ENCODE data around the gene RETREG2.

RETREG2 gene

DNA sequence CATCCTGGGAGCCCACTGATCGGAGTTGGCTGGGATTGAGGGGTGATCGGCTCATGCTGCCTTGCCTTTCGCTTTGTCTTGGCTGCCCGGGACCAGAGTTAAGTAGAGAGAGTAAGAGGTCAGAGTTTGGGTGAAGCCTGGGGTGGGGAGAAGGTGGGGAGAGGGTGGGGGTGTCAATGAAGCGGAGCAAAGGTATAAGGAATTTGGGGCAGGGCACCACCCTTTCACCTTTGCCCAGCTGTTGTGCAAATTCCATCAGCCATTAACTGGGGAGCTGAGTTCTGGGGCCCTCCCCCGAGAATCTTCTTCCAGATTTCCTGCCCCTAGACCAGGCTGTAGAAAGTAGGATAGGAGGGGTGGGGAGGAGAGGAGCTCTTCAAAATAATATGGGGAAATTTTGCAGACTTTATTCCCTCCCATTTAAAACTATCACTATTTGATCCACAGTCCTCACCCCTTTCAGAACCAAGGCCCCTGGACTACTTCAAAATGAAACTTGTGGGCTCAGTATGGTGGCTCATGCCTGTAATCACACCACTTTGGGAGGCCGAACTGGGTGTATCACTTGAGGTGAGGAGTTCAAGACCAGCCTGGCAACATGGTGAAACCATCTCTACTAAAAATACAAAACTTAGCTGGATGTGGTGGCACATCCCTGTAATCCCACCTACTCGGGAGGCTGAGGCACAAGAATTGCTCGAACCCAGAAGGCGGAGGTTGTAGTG lies 8.0 kb upstream of the RETREG2 start, which contains the start of gene SLC23A3:
SLC23A3 (minus strand) TSS at position 100 of the 725 bp plus-strand sequence; CDS start at position 55, 45 bp downstream.
- DNase-seq, result peak; percentile 47

DNA sequence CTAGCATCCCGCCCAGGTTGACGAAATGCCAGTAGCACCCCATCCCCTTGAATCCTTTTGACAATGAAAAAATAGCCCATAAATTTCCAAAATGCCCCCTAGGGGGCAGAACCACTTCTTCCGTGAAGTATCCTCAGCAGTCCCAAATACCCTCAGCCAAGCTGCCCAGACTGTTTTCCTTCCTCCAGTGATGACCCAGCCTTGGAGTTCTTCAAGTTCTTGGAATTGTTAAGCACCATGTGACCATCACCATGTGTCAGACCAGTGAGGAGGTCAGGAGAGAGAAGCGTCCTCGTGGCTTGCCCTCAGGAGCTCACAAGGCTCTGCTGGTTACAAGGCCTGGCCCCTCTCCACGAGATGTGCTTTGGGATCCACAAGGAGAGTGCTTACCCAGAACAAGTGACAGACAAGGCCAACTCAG lies 6.8 kb upstream of the RETREG2 start:
- peak; percentile 51 for DNase-seq

DNA sequence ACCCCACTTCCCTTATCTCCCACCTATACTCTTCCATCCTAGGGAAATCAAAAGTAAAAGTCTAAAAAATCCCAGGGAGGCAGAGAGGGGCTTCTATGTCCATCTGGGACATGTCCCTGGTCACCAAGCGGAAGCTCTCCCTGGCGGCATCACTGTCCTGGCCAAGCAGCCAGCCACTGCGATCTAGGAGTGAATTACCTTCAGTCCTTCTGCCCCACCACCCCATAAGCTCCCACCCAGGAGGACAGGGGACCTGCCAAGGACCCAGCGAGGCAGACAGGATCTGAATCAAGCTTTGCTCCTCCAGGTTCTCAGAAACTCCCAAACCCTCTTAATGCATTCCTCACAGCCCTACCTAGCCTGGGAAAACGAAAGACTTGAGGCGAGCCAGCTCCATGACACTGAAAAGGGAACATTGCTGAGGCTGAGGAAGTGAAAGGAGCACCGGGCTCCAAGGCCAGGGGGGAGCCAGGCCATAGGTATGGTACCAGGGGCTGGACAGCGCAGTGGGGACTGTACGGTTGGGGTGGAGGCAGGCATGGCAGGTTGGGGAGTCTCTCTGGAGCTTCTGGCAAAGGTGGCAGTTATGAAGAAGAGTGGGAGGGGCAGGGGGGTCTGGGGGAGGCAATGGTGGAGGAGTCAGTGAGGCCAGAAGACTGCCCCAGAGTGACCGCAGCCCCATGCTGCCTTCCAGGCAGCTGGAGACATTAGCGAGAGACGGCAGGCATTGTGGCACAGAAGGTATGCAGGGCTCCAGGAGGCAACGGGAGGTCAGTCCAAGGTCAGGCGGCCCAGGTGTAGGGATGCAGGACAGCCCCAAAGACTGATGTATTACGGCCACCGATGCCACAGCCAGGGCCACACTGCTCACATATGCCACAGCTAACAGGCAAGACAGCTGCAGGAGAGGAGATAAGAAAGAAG lies 5.6 kb upstream of the RETREG2 start:
- no peak for DNase-seq

DNA sequence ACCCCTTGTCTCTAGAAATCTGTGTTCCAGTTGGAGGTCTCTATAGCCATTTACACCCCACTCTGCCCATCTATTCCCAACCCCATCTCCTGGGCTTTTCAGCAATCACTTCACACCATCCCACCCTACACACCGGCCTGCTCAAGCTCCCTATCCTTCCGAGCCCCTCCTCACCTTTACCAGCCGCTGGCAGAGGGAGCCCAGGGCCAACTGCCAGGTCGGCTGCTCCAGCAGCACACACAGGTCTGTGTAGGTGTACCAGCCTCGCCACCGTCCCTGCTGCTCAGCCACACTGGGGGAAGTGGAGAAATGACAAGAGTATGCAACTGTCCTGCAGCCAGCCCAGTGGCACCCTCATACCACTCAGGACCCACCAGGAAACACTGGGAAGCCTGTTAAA lies 4.9 kb upstream of the RETREG2 start:
- no peak for DNase-seq

DNA sequence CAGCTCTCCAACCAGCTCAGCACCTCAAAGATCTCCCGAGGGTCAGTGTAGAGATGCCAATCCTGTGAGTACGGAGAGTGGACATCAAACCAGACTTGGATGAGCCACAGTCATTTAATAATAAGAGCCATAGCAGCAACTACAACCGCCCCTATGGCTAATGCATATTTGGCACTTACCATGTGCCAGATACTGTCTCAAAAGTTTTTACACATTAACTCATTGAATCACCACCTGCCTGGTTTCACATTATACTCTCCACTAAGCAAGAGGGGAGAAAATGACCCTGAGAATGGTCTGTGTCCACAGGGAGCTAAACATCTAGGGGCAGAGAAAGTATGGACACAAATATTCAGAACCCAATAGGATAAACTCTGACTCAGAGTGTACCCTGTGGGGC lies 3.9 kb upstream of the RETREG2 start:
- no peak for DNase-seq

DNA sequence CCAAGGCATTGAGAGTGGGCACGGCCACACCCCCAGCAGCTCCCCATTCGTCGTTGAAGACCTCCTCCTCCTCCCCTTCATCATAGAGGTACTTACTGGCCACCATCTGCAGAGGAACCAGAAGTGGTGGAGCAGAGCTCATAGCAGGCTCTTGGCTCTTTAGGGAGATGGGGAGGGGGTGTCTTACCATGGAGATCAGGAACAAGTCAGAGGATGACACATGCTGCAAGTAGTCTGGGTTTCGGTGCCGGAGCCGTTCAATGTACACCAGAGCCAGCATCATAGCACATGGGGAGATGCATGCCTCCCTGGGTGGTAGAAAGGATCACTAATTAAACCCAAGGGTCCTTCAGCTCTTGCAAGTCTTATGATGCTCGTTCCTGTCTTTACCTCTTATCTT lies 3.3 kb upstream of the RETREG2 start:
- no peak for DNase-seq

DNA sequence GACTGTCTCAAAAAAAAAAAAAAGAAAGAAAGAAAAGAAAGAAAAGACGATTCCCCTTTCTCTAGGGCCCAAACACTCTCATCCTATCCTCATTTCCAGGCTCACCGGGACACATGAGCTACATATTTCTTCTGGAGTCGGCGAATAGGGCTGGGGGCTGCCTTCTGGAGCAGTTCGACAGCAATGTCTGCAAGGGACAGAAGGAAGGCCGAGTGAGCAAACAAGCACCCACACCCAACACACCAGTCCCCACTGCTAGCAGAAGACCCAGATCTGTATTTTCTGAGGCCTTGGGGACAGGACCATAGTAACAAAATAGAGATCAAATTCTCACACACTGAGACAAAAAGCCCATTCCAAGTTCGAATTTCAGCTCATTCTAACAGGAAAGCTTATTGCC lies 2.6 kb upstream of the RETREG2 start:
- no peak for DNase-seq

DNA sequence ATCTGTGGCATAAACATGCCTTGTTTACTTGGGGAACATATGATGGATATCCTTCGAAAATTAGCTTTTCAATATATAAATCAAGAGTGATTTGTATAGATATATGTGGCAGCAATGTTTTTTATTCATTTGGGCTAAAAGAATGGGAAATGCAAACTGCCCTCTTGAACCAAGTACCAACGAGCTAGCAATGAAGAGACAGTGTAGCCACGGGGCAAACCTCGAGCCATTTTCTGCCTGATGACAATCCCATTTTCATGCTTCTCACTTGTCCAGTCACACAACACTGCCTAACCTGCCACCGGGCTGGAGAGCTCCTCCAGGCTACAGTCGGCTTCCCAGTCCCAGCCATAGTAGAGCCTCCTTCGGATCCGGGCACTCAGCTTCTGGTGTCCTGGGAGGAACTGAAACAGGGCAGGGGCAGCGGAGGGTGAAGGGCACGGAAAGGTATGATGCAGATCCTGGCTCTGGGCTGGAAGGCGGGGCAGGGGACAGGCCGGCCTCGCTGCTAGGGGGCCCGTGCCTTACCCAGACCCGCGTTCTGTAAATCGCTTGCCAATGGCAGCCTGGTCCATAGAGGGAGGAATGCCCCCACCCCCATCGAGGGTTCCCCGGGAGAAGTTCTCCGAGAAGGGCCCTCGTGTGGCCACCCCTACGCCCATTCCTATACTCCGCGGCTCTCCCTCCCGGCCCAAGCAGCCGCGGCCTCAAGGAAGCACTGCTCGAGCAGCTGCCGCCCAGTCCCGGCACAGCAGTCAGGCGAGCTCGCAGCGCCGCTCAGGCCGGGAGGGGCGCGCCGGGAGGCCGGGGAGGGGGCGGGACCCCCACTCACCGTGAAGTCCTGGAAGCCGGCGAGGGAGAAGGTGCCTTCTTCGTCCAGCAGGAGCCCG lies 1.9 kb upstream of the RETREG2 start:
- DNase-seq, result peak; percentile 30

DNA sequence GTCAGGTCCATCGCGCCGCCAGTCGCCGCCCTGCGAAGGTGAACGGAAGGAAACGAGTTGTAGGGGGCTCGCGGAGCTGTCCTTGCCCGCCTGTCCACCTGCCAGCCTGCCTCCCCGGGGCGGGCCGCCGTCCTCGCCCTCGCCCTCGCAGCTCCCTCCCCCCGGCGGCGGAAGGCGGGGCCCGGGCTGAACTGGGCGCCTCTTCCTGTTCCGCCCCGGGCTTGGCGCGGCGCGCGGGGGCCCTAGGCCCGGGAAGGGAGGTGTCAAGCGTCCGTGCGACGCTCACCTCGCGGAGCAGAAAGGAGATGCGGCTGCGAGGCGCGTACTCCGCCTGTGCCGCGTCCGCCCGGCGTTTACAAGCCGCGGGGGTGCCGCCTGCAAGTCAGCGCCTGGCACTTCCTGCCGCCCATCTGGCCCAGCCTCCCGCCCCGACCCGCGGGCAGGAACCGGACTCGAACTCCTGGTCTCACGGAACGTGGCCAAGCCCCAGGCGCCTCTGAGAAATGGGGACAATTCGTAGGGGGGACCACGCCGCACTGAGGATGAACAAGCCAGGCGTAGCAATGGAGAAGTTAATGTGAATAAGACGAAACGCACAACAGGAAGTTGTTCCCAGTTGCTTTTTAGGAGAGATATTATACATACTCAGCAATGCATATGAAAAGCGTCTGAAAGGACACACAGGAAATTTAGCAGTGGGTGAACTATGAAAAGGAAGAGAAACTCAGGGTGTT lies 1.1 kb upstream of the RETREG2 start, which contains the start of gene CNPPD1:
CNPPD1 (minus strand) TSS at position 108 of the 734 bp plus-strand sequence; CDS start at position 11, 97 bp downstream.
- DNase-seq, result peak; percentile 93

DNA sequence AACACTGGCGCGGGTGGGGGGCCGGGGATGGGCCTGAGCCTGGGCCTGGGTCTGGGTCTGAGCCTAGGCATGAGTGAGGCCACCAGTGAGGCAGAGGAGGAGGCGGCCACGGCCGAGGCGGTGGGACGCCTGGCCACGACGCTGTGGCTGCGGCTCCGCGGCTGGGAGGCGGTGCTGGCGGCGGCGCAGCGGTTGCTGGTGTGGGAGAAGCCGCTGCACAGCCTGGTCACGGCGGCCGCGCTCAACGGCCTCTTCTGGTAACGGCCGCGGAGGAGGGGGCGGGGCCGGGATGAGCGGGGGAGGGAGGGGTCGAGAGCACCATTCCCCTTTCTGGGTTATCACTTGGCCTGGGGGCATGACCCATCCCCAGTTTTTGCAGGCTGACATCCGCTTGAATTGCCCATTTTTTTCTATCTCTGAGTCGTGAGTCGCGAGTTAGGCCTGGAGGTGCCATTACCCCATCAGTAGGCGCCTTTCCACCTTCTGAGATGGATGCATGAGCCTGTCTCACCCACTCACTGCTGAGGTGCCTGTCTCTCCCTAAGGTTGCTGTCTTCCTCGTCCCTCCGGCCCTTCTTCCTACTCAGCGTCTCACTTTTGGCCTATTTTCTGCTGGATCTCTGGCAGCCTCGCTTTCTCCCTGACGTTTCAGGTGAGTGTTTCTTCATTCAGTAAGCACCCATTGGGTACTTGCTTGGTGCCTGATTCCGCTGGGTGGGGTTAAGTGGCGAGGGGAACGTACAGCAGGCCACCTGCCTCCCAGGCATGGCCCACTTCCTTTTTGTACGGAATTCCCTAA lies 501 bp downstream of the RETREG2 start:
- peak; percentile 56 for DNase-seq

DNA sequence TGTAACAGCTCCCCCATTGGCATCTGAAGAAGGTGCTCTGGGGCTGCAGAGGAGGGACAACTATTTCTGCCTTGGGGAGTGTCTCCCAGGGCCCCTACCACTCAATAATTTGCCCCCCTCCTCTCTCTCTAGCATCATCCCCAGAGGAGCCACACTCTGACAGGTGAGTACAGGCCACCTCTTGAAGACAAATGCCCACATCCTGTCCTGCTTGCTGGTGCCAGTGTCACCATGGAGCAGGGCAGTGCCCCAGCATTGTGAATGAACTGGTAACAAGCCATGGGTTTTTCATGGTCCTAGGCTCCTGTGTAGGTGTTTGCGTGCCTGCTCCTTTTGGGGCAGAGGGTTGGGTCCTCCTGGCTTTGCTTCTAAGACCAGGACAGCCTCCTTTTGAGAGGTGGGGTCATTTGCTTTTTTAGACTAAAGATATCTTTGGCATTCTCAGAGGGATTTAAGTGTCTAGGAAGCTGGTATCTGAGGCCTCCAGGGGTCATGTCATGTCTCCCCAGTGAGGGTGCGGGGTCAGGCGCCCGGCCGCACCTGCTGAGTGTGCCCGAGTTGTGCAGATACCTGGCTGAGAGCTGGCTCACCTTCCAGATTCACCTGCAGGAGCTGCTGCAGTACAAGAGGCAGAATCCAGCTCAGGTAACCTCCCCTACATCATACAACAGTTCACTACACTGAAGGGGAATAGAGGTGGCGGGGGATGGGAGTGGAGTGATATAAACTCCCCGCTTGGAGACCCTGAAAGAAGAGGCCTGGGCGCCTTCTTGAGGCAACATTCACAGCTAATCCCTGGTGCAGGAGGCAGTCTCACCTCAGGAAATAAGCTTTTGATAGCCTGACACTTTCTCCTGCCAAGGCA lies 1.8 kb downstream of the RETREG2 start:
- no peak for DNase-seq

DNA sequence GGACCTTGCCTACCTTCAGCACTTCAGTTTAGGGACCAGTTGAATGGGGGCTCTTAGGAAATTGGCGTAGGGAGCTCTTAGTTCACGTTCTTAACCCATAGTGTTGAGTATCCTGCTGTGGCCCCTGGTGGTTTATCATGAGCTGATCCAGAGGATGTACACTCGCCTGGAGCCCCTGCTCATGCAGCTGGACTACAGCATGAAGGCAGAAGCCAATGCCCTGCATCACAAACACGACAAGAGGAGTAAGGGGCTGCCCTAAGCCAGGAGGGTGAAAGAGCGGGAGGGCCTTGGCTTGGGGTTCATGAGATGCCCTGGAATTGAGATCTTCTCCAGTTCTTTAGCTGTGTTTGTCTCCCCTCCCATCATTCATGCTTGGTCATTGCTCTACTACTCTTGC lies 2.9 kb downstream of the RETREG2 start:
- DNase-seq, result no peak

DNA sequence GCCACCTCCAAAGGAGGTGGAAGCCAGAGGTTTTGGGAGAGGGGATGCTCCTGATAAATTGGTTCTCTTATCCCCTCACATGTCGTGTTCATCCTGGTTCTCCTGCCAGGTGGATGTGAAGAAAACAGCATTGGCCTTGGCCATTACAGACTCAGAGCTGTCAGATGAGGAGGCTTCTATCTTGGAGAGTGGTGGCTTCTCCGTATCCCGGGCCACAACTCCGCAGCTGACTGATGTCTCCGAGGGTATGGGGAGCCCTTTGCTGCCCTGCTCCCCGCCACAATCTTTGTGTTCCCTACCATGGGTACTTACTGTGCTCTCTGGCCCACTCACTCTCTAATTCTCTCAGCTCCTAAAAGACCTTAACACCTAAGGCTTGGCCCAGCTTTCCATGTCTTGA lies 3.5 kb downstream of the RETREG2 start:
- DNase-seq, result no peak

DNA sequence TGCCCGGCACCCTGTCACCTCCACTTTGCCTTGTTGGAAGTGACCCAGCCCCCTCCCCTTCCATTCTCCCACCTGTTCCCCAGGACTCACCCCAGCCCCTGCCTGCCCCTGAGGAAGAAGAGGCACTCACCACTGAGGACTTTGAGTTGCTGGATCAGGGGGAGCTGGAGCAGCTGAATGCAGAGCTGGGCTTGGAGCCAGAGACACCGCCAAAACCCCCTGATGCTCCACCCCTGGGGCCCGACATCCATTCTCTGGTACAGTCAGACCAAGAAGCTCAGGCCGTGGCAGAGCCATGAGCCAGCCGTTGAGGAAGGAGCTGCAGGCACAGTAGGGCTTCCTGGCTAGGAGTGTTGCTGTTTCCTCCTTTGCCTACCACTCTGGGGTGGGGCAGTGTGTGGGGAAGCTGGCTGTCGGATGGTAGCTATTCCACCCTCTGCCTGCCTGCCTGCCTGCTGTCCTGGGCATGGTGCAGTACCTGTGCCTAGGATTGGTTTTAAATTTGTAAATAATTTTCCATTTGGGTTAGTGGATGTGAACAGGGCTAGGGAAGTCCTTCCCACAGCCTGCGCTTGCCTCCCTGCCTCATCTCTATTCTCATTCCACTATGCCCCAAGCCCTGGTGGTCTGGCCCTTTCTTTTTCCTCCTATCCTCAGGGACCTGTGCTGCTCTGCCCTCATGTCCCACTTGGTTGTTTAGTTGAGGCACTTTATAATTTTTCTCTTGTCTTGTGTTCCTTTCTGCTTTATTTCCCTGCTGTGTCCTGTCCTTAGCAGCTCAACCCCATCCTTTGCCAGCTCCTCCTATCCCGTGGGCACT lies 4.5 kb downstream of the RETREG2 start:
- DNase-seq, result peak; percentile 38

DNA sequence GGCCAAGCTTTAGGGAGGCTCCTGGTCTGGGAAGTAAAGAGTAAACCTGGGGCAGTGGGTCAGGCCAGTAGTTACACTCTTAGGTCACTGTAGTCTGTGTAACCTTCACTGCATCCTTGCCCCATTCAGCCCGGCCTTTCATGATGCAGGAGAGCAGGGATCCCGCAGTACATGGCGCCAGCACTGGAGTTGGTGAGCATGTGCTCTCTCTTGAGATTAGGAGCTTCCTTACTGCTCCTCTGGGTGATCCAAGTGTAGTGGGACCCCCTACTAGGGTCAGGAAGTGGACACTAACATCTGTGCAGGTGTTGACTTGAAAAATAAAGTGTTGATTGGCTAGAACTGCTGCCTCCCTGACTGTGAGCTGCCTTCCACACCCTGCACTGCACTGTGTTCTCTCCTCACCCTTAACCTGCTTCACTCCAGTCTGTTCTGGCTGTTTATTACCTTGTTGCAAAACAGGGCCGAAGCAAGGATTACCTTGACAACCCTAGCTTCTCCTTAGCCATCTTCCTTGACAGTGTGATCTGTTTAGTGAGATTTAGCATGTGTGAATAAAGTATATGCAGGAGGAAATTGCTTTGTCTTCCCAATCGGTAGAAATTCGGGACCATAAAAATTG lies 5.2 kb downstream of the RETREG2 start:
- DNase-seq, result no peak

DNA sequence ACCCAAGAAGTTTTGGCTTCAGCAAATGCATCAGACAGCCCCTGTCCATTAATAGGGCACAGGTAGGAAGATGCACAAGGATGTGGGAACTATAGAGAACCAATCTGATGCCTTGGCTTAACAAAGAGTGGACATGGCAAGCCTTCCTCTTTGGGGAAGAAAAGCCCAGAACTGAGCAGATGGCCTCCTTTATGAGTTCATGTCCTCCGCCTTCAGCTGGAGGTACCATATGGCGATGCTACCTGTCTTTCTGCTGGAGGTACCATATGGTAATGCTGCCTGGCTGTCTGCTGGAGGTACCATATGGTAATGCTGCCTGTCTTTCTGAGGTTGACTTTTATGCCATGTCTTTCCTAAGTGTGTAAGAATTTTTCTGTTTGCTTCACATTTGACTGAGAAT lies 6.0 kb downstream of the RETREG2 start:
- no peak for DNase-seq

DNA sequence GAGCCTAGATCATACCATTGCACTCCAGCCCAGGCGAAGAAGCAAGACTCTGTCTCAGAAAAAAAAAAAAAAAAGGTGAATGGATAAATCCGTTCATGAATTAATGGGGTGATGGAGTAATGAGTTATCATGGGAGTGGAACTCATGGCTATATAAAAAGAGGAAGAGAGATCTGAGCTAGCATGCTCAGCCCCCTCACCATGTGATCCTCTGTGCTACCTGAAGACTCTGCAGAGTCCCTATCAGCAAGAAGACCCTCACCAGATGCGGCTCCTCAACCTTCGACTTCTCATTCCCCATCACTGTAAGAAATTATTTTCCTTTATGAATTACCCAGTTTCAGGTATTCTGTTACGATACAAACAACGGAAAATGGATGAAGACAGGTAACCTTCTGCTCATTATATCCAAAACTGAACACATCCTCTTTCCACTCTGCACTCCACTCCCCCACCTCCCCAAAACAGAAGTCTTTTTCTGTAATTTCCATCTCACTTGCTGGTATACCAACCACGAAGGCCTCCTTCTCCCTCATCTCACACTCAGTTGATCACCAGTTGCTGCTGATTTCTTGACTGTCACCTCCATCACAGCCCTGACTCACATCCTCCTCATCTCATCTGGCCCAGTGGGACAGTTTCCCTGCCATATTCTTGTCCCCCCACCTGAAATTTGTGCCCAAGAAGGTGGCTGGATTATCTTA lies 8.8 kb downstream of the RETREG2 start:
- DNase-seq, result peak; percentile 39

DNA sequence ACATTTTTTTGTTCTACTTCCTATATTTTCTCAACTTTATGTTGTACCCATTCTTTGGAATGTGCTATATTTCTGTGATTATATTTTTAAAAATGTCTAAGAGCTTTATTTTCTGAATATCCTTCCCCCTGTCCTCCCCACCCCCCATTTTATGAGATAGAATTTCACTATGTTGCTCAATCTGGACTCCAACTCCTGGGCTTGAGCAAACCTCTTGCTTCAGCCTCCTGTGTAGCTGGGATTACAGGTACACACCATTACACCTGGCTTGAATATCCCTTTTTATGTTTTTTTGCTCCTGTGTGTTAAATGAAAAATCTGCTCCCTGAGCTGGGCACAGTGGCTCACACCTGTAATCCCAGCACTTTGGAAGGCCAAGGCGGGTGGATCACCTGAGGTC lies 19.3 kb downstream of the RETREG2 start:
- DNase-seq, result no peak

All from activated CD4-positive, alpha-beta T cell treated with anti-CD3 and anti-CD28 coated beads, Interleukin-10, Interleukin-2, amounts not matched to agents 100 ng/mL and 50 ng/mL, durations not matched to agents 16 hours and 8 hours (primary cell).